B cell (primary cell): Measurements from ENCODE around the gene SLC24A3. TPM values are rescaled to one million over a fixed set of nuclear protein-coding genes. Genes with fewer than 3 reads are reported as not detected.

Source experiments
- ATAC-seq: fragments of 200-7000 bp; cut with Tn5 transposase; one replicate; pipeline ENCODE4 v1.10.0; 2021; ENCODE audit warnings: low read depth, mild to moderate bottlenecking, moderate number of reproducible peaks, moderate library complexity
- CTCF ChIA-PET: fragments of 350-600 bp; sonication (Branson Sonifier 250); formaldehyde crosslinking; loops from one replicate; lab custom pipeline; 2021; ENCODE audit warnings: antibody characterized with exemption, inconsistent platforms; lab: Charles Lee
- POLR2A ChIA-PET: fragments of 350-600 bp; sonication (Branson Sonifier 250); formaldehyde crosslinking; loops from one replicate; lab custom pipeline; 2021; ENCODE audit warnings: antibody characterized with exemption; lab: Charles Lee
- DNase-seq: peaks from one replicate; pipeline ENCODE4 v3.0.0; 2013
- H2AFZ ChIP-seq: 2 replicates; pipeline ENCODE4 v1.6.1; 2012; ENCODE audit warnings: mild to moderate bottlenecking, low read depth, low read length; ENCODE audit not compliant: insufficient read depth, poor library complexity, severe bottlenecking
- H3K27ac ChIP-seq, 2 donors: 1 replicate in 1 of 2; 2 replicates in 1 of 2; pipeline ENCODE4 v1.5.1; 2012 to 2013; ENCODE audit warnings: low read length in 2 of 2, mild to moderate bottlenecking in 2 of 2, moderate library complexity in 1 of 2
- H3K27me3 ChIP-seq, 4 experiments: fragments of 200-600 bp in 1 of 4; sonication (generic) in 1 of 4; replicated peaks in 1 of 4; 1 replicate in 2 of 4; 2 replicates in 2 of 4; pipeline versions ENCODE4 v1.6.1 to v1.7.0; 2013 to 2016; ENCODE audit warnings: low read length in 3 of 4, mild to moderate bottlenecking in 2 of 4, mixed read lengths in 1 of 4, moderate library complexity in 1 of 4; ENCODE audit not compliant: insufficient read depth in 4 of 4, control insufficient read depth in 3 of 4; ENCODE audit errors: control extremely low read depth in 1 of 4
- H3K36me3 ChIP-seq, 2 experiments: replicated peaks in 1 of 2; 1 replicate in 1 of 2; 2 replicates in 1 of 2; pipeline versions ENCODE4 v1.6.1 to v1.7.1; 2013; ENCODE audit warnings: low read length in 1 of 2; ENCODE audit not compliant: insufficient read depth in 2 of 2, control insufficient read depth in 1 of 2; ENCODE audit errors: control extremely low read depth in 1 of 2, extremely low read depth in 1 of 2
- H3K4me1 ChIP-seq, 2 donors: fragments of 200-600 bp in 1 of 2; sonication (generic) in 1 of 2; 1 replicate in 1 of 2; 2 replicates in 1 of 2; pipeline versions ENCODE4 v1.5.1 to v1.6.1; 2013 to 2017; ENCODE audit warnings: low read length in 2 of 2; ENCODE audit not compliant: control insufficient read depth in 2 of 2, insufficient read depth in 2 of 2
- H3K4me2 ChIP-seq: replicated peaks from 2 replicates; pipeline ENCODE3; 2012; ENCODE audit warnings: mild to moderate bottlenecking, low read depth, low read length; ENCODE audit not compliant: poor library complexity, severe bottlenecking
- H3K4me3 ChIP-seq, 5 experiments: fragments of 200-600 bp in 1 of 5; sonication (generic) in 1 of 5; 1 replicate in 3 of 5; 2 replicates in 2 of 5; pipeline versions ENCODE4 v1.5.1 to v1.7.0; 2011 to 2016; ENCODE audit warnings: low read length in 4 of 5, mild to moderate bottlenecking in 4 of 5, low read depth in 2 of 5, control low read depth in 1 of 5, moderate library complexity in 1 of 5; ENCODE audit not compliant: insufficient read depth in 1 of 5; ENCODE audit errors: control extremely low read depth in 1 of 5, extremely low read depth in 1 of 5
- H3K79me2 ChIP-seq: fragments of 200-600 bp; sonication (generic); one replicate; pipeline ENCODE4 v1.6.0; 2016; ENCODE audit warnings: low read length; ENCODE audit not compliant: control insufficient read depth, insufficient read depth
- H3K9ac ChIP-seq: fragments of 200-600 bp; sonication (generic); 2 replicates; pipeline ENCODE4 v1.6.1; 2017; ENCODE audit warnings: mild to moderate bottlenecking, low read length, moderate library complexity
- H3K9me3 ChIP-seq, 3 donors: one replicate each; pipeline versions ENCODE4 v1.6.1 to v1.7.1; 2013; ENCODE audit warnings: low read length in 2 of 3; ENCODE audit not compliant: control insufficient read depth in 2 of 3, insufficient read depth in 1 of 3; ENCODE audit errors: control extremely low read depth in 1 of 3
- H4K20me1 ChIP-seq: 2 replicates; pipeline ENCODE4 v1.6.0; 2012; ENCODE audit warnings: mild to moderate bottlenecking, low read length; ENCODE audit not compliant: insufficient read depth, control insufficient read depth, poor library complexity, severe bottlenecking
- H3K27ac Mint-ChIP-seq: one replicate; pipeline ENCODE4 v1.8.0; 2021; ENCODE audit warnings: mixed read lengths
- H3K27me3 Mint-ChIP-seq: one replicate; pipeline ENCODE4 v1.8.0; 2021; ENCODE audit warnings: mixed read lengths
- H3K4me1 Mint-ChIP-seq: one replicate; pipeline ENCODE4 v1.8.0; 2021; ENCODE audit warnings: mixed read lengths
- H3K4me3 Mint-ChIP-seq: one replicate; pipeline ENCODE4 v1.8.0; 2021; ENCODE audit warnings: mixed read lengths
- H3K9me3 Mint-ChIP-seq: one replicate; pipeline ENCODE4 v1.8.0; 2022; ENCODE audit warnings: mixed read lengths; ENCODE audit not compliant: insufficient read depth
- CTCF ChIP-seq: fragments of 200-600 bp; IDR thresholded peaks from one replicate; pipeline ENCODE4 v1.8.0; 2022; ENCODE audit warnings: antibody characterized with exemption, mild to moderate bottlenecking
- EZH2 ChIP-seq: IDR thresholded peaks from 2 replicates; pipeline ENCODE4 v1.6.1; 2012; ENCODE audit warnings: borderline replicate concordance, low read depth, mild to moderate bottlenecking, moderate library complexity, low read length; ENCODE audit not compliant: insufficient read depth, poor library complexity, severe bottlenecking
- whole genome bisulfite sequencing: methylation state at CpG from one replicate; pipeline ENCODE4 v1.1.5; 2013; ENCODE audit warnings: missing lambda C conversion rate; ENCODE audit not compliant: insufficient coverage; 5-methylcytosine and 5-hydroxymethylcytosine counted together
- intact Hi-C: fragments of 100-400 bp; cut with micrococcal nuclease; formaldehyde crosslinking; loops from one replicate; pipeline ENCODE4 v1.10.0; 2022
- polyA plus RNA-seq: library from polyadenylated mRNA; depleted of rRNA; stranded (reverse); fragments of >200 nt; gene quantifications from 2 replicates; pipeline ENCODE4 v1.2.3, GENCODE V29; 2012
- total RNA-seq, 2 donors: library from RNA; stranded (reverse); fragments of 120-200 nt in 1 of 2; gene quantifications; 1 replicate in 1 of 2; 2 replicates in 1 of 2; pipeline versions ENCODE4 v1.2.3 to v1.2.4, GENCODE V29; 2013 to 2022

SLC24A3 gene
- total and polyA plus RNA-seq, 2 donors (not counting 1 experiment from before 2014, with no cell fraction given), result not detected

DNA sequence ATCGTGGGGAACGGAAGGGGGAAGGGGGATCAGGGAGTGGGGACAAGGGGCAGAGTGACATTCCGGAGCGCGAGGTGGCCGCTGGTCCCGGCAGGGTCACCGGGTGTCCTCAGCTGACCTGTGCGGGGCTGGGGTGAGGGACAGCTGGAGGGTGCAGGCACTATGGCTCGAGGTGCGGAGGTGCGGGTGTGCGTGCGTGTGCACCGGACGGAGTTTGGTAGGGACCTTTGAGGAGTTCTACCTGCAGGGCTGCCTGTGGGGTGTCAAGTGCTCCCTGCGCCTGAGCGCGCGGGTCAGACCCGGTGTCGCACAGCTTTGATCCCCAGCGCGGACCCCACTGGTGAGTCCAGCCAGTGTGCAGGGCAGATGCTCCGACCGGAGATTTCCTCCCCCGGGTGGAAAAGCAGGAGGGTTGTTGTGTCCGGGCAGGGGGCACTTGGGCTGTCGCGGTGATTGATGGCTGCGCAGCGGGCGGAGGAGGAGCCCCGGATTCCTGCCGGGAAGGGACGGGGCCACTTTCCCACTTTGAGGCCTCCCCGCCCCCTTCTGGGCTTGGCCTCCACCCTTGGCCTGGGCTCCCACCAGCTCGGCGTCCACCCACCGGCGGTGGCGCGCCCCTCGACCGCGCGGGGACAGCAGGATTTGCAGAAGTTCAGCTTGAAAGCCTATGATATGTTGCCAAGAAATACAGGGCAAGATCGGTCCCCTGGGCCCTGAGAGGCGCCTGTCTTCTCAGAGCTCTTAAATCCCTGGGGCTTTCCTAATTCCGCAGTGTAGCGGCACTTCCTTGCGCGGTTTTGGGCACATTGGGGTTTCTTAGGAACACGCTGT is 546.3 kb downstream of the SLC24A3 start:
- H3K9me3 Mint-ChIP-seq, result no peaks in the 10 kb centered on the region
- H3K9ac ChIP-seq, result peak overlapping the region; percentile 67

More for the DNA sequence above, 546.3 kb downstream of the SLC24A3 start:
- Mint-ChIP-seq H3K4me1 (peaks cover 19% of the 10 kb centered on the region), H3K27me3 (peaks cover 40% of the 10 kb centered on the region), H3K4me3 (peak overlapping the region; percentile 89), H3K27ac (no peak overlapping the region)
- H3K79me2 ChIP-seq, result no peaks in the 10 kb centered on the region
- peaks cover 24 to 26% of the 10 kb centered on the region in 2 donors for H3K4me1 ChIP-seq
- DNase-seq (peak; percentile 37), ATAC-seq (peak; percentile 29)
- TF ChIP-seq EZH2 (no peak), CTCF (no peak)
- ChIA-PET POLR2A (interaction anchor here (1.1 kb wide), 1 partner anchor 57 kb away, joined by 4 read pairs; no protein-coding TSS in a partner anchor), CTCF (no interaction called here)
- H3K36me3 ChIP-seq, result no peaks in the 10 kb centered on the region
- no peak overlapping the region for H3K27ac ChIP-seq
- H4K20me1 ChIP-seq, result no peaks in the 10 kb centered on the region
- H2AFZ ChIP-seq, result peak overlapping the region; percentile 80
- peak overlapping the region in 4 of 5 experiments; percentile 54 to 65 (median 63) for H3K4me3 ChIP-seq
- H3K4me2 ChIP-seq, result peak overlapping the region; percentile 99
- 1% methylated on average over 54 of the region's 54 CpGs for WGBS
- peaks cover 0 to 34% (median 15%) of the 10 kb centered on the region in 4 experiments for H3K27me3 ChIP-seq
- peaks cover 0 to 7% (median 0%) of the 10 kb centered on the region in 3 donors for H3K9me3 ChIP-seq
- intact Hi-C loops, result loop anchor here (5.0 kb wide), 1 partner anchor 51 kb away; no protein-coding TSS in a partner anchor
